Right cardiac atrium (tissue), 5 donors: ENCODE measurements around the gene UBASH3B. TPM values are rescaled to one million over a fixed set of nuclear protein-coding genes. Genes with fewer than 3 reads are reported as not detected.

Experiments used
- ATAC-seq, 2 donors: fragments of 200-7000 bp; cut with Tn5 transposase; one replicate each; pipeline versions ENCODE4 v1.8.0 to v1.9.1; 2020; ENCODE audit warnings: moderate library complexity in 2 of 2, mild to moderate bottlenecking in 1 of 2
- DNase-seq, 3 donors: peaks; one replicate each; pipeline ENCODE4 v3.0.0-alpha.2; 2020
- H3K27ac ChIP-seq: one replicate; pipeline ENCODE4 v1.5.1; 2013; ENCODE audit warnings: mild to moderate bottlenecking, low read length, control low read depth, moderate library complexity
- H3K27me3 ChIP-seq: one replicate; pipeline ENCODE4 v1.6.1; 2013; ENCODE audit not compliant: control insufficient read depth, insufficient read depth
- H3K4me1 ChIP-seq: one replicate; pipeline ENCODE4 v1.6.1; 2013; ENCODE audit warnings: low read length; ENCODE audit not compliant: control insufficient read depth, insufficient read depth
- H3K4me3 ChIP-seq: one replicate; pipeline ENCODE4 v1.5.1; 2013; ENCODE audit warnings: low read length, control low read depth
- H3K9me3 ChIP-seq: one replicate; pipeline ENCODE4 v1.6.1; 2013; ENCODE audit warnings: low read length; ENCODE audit not compliant: control insufficient read depth
- WGBS: extraction: QIAGEN DNeasy Blood & Tissue Kit; methylation state at CpG from one replicate; pipeline ENCODE4 v1.1.7; 2013; 5-methylcytosine and 5-hydroxymethylcytosine counted together
- intact Hi-C, 4 donors: fragments of 100-400 bp; cut with DNase I; formaldehyde crosslinking; loops; one replicate each; pipeline versions ENCODE4 v1.11.0 to v1.14.0; 2022 to 2023
- polyA plus RNA-seq: library from polyadenylated mRNA; stranded (reverse); fragments of 200-250 nt; gene quantifications from one replicate; pipeline ENCODE4 v1.2.3, GENCODE V29; 2013
- total RNA-seq, 4 donors: library from RNA; stranded (reverse); fragmentation: NEBNext Ultra II Directional; extraction: Animal tissue kit (Norgen Biotek cat#: 25700); gene quantifications; one replicate each; pipeline ENCODE4 v1.2.1, GENCODE V29; 2021
- donor health status: healthy with polysubstance abuse.
- donor health status: DM: no; HTN: yes; CAD: no.
- donor health status: DM: no; HTN: no; CAD: no.
- donor health status: DM: no; HTN: yes; CAD: no; lungs with severe emphysema.
- donor health status: DM: yes; HTN: yes; CAD: no.

The UBASH3B gene
- total and polyA plus RNA-seq, 5 donors = 0.34 to 2.5 (median 1.6) TPM

DNA sequence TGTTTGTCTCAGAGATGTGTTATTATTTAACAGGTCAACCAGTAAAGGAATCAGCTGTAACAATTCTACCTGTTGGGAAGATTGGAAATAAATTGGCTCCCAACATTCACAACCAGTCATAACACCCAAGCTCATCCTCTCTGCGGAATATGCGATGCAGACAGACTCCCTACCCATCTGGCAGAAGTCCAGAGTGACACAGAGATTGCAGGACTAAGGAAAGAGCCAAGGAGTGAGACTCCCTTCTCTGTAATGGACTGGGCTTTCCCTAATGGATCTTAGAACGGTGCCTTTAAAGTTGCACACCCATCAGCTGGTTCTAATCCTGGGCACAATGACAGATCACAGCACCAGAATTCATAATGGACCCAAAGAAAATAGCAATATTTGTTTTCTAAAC, 27.8 kb upstream of the UBASH3B start:
- WGBS = 64% methylated on average over 3 of the region's 3 CpGs

GRCh38 chr11:122628810-122629555, 26.5 kb upstream of the UBASH3B start:
- WGBS = 43% methylated on average over 9 of the region's 9 CpGs
- Histone ChIP-seq H3K27me3 (no peaks in the 10 kb centered on the region), H3K9me3 (no peaks in the 10 kb centered on the region), H3K27ac (no peak overlapping the region), H3K4me1 (no peaks in the 10 kb centered on the region), H3K4me3 (no peak overlapping the region)
- intact Hi-C loops = loop anchor here in 2 of 4 donors (5.0 kb wide), 1 partner anchor 223 kb away; no protein-coding TSS in a partner anchor
- peak; percentile 75 to 80 for ATAC-seq
- DNase-seq = peak; percentile 56 to 82 (median 77)

More for the DNA sequence above, 27.8 kb upstream of the UBASH3B start:
- no peaks in the 10 kb centered on the region for H3K4me1 ChIP-seq
- intact Hi-C loops = loop anchor here in 2 of 4 donors (5.0 kb wide), 1 partner anchor 225 kb away; no protein-coding TSS in a partner anchor
- ATAC-seq = no peak
- no peak for DNase-seq
- H3K27me3 ChIP-seq = no peaks in the 10 kb centered on the region
- no peaks in the 10 kb centered on the region for H3K9me3 ChIP-seq
- no peak overlapping the region for H3K27ac ChIP-seq
- H3K4me3 ChIP-seq = no peak overlapping the region

- no peaks in the 10 kb centered on the region for H3K4me1 ChIP-seq
- no peak overlapping the region for H3K4me3 ChIP-seq
- whole genome bisulfite sequencing = 52% methylated on average over 11 of the region's 11 CpGs
- H3K27me3 ChIP-seq = no peaks in the 10 kb centered on the region
- intact Hi-C loops = loop anchor here (2.0 to 10.0 kb wide), 4 partner anchors 148 to 220 kb away; no protein-coding TSS in a partner anchor
- ATAC-seq = no peak
- no peak for DNase-seq
- no peak overlapping the region for H3K27ac ChIP-seq
- no peaks in the 10 kb centered on the region for H3K9me3 ChIP-seq
Measured at GRCh38 chr11:122632181-122632824, 23.2 kb upstream of the UBASH3B start.

DNA sequence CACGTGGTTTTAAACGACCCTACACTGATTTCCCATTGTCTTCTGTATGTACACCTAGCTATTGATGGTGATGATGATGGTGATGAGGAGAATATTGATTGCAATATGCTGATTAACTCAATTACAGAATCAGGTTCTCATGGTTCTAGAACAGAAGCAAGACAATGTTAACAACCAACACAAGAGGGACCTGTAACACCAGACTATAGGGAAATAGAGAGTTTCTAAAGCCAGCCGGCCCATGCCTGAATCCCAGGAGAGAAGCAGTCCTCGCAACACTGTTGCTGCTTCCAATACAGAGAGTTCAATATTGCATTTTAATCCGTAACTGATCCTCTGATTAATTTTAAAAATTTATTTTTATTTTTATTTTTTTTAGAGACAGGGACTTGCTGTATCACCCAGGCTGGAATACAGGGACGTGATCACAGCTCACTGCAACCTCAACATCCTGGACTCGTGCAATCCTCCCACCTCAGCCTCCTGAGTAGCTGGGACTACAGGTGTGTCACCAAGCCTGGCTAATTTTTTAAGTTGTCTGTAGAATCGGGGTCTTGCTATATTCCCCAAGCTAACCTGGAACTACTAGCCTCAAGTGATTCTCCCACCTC, 22.2 kb upstream of the UBASH3B start:
- Histone ChIP-seq H3K9me3 (no peaks in the 10 kb centered on the region), H3K4me1 (no peaks in the 10 kb centered on the region), H3K4me3 (no peak overlapping the region), H3K27ac (no peak overlapping the region), H3K27me3 (no peaks in the 10 kb centered on the region)
- peak in 2 of 3 donors; percentile 21 to 46 for DNase-seq
- 45% methylated on average over 8 of the region's 8 CpGs for WGBS
- peak; percentile 66 to 77 for ATAC-seq
- intact Hi-C loops = loop anchor here (2.0 to 10.0 kb wide), 4 partner anchors 147 to 219 kb away; no protein-coding TSS in a partner anchor

- no peak overlapping the region for H3K27ac ChIP-seq
Measured at GRCh38 chr11:122634501-122634900, 21.0 kb upstream of the UBASH3B start.

DNA sequence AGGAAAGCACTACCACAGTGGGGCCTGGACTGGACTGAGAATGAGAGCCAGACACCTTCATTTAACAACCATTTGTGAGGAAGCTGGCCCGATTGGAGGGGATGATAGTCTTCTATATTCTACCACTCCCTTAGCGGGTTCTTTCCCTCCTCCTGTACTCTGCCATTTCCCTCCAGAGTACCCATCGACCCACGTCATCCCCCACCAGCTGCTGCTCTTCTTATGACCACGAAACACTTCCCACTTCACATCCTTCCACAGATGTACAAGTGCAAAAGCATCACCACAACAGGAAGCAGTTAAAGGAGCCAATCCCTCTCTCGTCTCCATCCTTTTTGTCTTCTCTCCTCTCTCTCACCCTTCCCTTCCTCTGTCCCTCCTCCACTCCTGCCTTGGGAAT, 18.0 kb upstream of the UBASH3B start:
- intact Hi-C loops = loop anchor here in 1 of 4 donors (10.0 kb wide), 1 partner anchor 147 kb away; no protein-coding TSS in a partner anchor
- no peaks in the 10 kb centered on the region for H3K9me3 ChIP-seq
- 60% methylated on average over 6 of the region's 6 CpGs for WGBS
- DNase-seq (no peak), ATAC-seq (no peak)
- no peaks in the 10 kb centered on the region for H3K4me1 ChIP-seq
- no peaks in the 10 kb centered on the region for H3K27me3 ChIP-seq
- no peak overlapping the region for H3K27ac ChIP-seq
- no peak overlapping the region for H3K4me3 ChIP-seq

More at GRCh38 chr11:122634501-122634900, 21.0 kb upstream of the UBASH3B start:
- intact Hi-C loops = loop anchor here in 3 of 4 donors (5.0 to 10.0 kb wide), 3 partner anchors 148 to 218 kb away; no protein-coding TSS in a partner anchor
- no peaks in the 10 kb centered on the region for H3K9me3 ChIP-seq
- 62% methylated on average over 8 of the region's 8 CpGs for WGBS
- H3K4me1 ChIP-seq = no peaks in the 10 kb centered on the region
- DNase-seq = peak; percentile 18 to 59 (median 41)
- no peak overlapping the region for H3K4me3 ChIP-seq
- no peak for ATAC-seq
- no peaks in the 10 kb centered on the region for H3K27me3 ChIP-seq

DNA sequence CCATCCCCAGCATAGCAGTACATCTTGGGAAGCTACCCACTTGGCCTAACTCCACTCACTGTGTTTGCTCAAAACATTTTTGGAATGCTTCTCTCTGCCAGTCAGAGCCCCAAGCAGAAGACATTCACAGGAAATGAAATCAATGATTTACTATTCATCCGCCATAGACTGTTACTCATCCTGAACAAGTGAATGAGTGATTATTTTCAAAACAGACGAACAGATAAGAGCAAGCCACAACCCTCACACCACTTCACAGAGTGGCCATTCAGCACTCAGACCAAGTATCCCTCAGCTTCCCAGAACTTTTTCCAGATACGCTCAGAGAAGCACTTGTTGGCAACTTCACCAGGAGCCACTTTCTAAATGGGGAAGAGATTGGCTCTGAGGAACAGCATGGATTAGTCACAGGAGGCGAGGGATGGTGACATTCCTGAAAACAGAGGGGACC, 13.0 kb upstream of the UBASH3B start:
- intact Hi-C loops = no loop called here
- Histone ChIP-seq H3K27me3 (no peaks in the 10 kb centered on the region), H3K27ac (no peak overlapping the region), H3K4me1 (no peaks in the 10 kb centered on the region), H3K9me3 (no peaks in the 10 kb centered on the region), H3K4me3 (no peak overlapping the region)
- no peak for DNase-seq
- ATAC-seq = peak in 1 of 2 donors; percentile 57
- 43% methylated on average over 4 of the region's 4 CpGs for WGBS

DNA sequence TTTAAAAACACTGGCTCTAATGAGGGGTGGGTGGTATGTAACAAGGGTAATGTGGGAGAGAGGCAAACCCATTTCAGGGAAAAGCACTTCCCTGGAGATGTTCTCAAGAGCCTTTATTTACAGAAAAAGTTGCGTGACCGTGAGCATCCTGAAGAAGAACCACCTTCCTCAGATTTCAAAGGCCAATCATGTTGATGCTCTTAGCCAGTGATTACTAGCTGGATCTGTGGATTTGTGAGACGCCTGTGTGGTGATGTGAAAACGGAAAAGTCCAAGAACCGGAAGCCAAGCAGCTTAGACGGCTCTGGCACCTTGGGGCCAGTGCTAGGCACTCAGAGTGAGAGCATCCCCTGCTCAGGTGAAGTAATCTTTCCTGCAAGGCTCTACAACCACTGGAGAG, 12.6 kb upstream of the UBASH3B start:
- Histone ChIP-seq H3K27me3 (no peaks in the 10 kb centered on the region), H3K27ac (no peak overlapping the region), H3K4me1 (no peaks in the 10 kb centered on the region), H3K4me3 (no peak overlapping the region), H3K9me3 (no peaks in the 10 kb centered on the region)
- WGBS = 76% methylated on average over 6 of the region's 6 CpGs
- intact Hi-C loops = no loop called here
- DNase-seq = no peak
- no peak for ATAC-seq

- intact Hi-C loops = loop anchor here in 1 of 4 donors (5.0 kb wide), 1 partner anchor 136 kb away; no protein-coding TSS in a partner anchor
- no peak overlapping the region for H3K27ac ChIP-seq
- no peak for ATAC-seq
- H3K4me3 ChIP-seq = no peak overlapping the region
- H3K27me3 ChIP-seq = no peaks in the 10 kb centered on the region
- H3K9me3 ChIP-seq = no peaks in the 10 kb centered on the region
- no peaks in the 10 kb centered on the region for H3K4me1 ChIP-seq
- no peak for DNase-seq
- 97% methylated on average over 5 of the region's 5 CpGs for WGBS
Measured at GRCh38 chr11:122645847-122646246, 9.7 kb upstream of the UBASH3B start.

DNA sequence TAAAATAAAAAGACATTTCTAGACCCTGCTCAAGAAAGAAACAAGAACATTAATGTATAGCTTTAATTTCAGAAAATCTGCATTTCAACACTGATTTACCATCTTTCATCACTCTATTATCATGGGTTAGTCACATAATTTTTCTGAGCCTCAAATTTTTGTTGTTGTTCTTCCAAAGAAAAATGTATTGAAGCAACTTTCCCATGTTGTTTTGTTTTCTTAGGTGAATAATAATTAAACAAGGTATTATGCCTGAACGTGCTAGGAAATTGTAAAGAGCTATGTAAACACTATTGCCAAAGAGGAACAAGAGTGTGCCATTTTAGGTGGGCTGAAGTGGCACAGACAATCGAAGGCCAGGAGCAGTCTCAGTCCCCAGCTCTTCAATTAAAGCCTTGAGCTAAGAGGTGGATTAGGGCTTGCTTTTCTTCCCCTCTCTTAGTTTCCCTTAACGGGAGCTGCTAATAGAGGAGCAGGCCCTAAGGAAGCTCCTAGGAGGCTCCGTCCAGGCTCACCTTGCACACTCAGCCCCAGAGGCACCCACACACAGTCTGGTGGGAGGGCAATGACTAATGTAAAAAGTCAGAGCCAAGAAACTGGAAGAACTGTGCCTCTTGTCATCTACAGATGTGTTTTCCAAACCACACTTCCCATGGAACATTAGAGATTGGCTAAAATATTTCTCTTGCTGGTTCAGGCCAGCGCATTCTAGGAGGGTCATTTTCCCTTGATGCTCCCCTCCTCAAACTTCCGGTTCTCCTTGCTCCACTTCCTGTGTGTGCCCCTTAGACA, 8.8 kb upstream of the UBASH3B start:
- no peak overlapping the region for H3K4me3 ChIP-seq
- WGBS = 81% methylated on average over 6 of the region's 6 CpGs
- H3K9me3 ChIP-seq = no peaks in the 10 kb centered on the region
- DNase-seq (no peak), ATAC-seq (no peak)
- H3K27ac ChIP-seq = no peak overlapping the region
- H3K27me3 ChIP-seq = no peaks in the 10 kb centered on the region
- intact Hi-C loops = loop anchor here in 1 of 4 donors (5.0 kb wide), 1 partner anchor 136 kb away; no protein-coding TSS in a partner anchor
- no peaks in the 10 kb centered on the region for H3K4me1 ChIP-seq
